HL-60 (cell line): ENCODE results near the gene BAD.

Experiments
- DNase-seq, 2 experiments: peaks; one replicate each; pipeline ENCODE4 v3.0.0-alpha.2; 2010 to 2020; ENCODE audit warnings: low read depth in 1 of 2, low spot score in 1 of 2
- H3K27ac ChIP-seq: fragments of 250-450 bp; sonication (Bioruptor Pico); replicated peaks from 2 replicates; pipeline ENCODE4 v1.5.1; 2020; ENCODE audit warnings: mild to moderate bottlenecking, moderate library complexity
- H3K27me3 ChIP-seq: fragments of 250-450 bp; sonication (Bioruptor Pico); 2 replicates; pipeline ENCODE4 v1.5.1; 2021; ENCODE audit warnings: mild to moderate bottlenecking, moderate library complexity; ENCODE audit not compliant: insufficient read depth, poor library complexity, severe bottlenecking
- H3K4me3 ChIP-seq: replicated peaks from 2 replicates; pipeline ENCODE4 v1.5.1; 2011; ENCODE audit warnings: mild to moderate bottlenecking, control low read depth, low read length; ENCODE audit not compliant: insufficient read depth
- GABPA ChIP-seq: IDR thresholded peaks from 2 replicates; pipeline ENCODE4 v1.6.1; 2012; ENCODE audit warnings: low read depth
- POLR2AphosphoS5 ChIP-seq: IDR thresholded peaks from 2 replicates; pipeline ENCODE4 v1.6.1; 2012; ENCODE audit warnings: low read depth
- SPI1 ChIP-seq: IDR thresholded peaks from 2 replicates; pipeline ENCODE4 v1.6.1; 2012; ENCODE audit warnings: low read depth, mild to moderate bottlenecking, borderline replicate concordance
- TF ChIP-seq, protein P1 (sequence below): IDR thresholded peaks from 2 replicates; pipeline ENCODE4 v1.6.1; 2012; ENCODE audit warnings: low read depth; ENCODE audit not compliant: insufficient replicate concordance
- TF ChIP-seq, protein P2 (sequence below): IDR thresholded peaks from one replicate; pipeline ENCODE4 v1.5.1; 2011; ENCODE audit warnings: low read length, control low read depth, inconsistent platforms; ENCODE audit not compliant: insufficient read depth

The BAD gene

DNA sequence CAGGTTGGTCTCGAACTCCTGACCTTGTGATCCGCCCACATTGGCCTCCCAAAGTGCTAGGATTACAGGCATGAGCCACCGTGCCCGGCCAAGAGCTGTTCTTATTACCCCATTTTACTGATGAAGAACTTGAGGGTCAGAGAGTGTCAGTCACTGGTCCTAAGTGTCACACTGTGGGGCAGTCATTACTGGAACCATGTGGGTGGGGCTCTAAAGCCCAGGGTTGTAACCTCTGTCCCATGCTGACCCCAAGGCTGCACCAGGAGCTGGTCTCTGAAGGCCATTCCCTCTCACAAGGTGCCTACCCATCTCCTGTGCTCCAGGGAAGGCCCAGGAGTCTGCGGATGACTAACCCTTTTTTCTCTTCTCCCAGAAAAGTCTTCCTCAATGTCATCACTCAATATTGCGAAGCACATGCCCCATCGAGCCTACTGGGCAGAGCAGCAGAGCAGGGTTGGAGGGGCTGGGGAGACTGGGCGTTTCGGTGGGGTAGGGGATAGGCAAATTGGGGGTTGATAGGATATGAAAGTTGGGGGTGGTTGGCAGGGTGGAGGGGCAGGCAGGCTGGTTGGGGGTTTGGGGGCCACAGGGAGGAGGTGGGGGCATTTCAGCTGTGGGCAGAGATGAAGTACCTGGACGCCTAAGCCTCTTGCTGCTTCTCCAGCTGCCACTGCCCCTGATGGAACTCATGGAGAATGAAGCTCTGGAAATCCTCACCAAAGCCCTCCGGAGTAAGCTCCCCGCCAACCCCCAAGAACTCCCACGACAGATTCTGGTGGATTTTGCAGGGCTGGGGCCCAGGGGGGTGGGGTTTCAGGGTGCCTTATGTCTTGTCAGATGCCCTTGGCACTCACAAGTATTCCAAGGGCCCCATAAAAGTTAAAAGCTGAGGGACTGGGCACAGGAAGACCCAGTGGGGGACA, 18.9 kb upstream of the BAD start:
- Histone ChIP-seq H3K27ac (no peak overlapping the region), H3K27me3 (peaks cover 25% of the 10 kb centered on the region), H3K4me3 (peak overlapping the region; percentile 47; the same call in 1 of the 2 replicates)
- DNase-seq = no peak
- TF ChIP-seq GABPA (no peak), SPI1 (no peak), POLR2AphosphoS5 (no peak)
- TF ChIP-seq, protein P1, sequence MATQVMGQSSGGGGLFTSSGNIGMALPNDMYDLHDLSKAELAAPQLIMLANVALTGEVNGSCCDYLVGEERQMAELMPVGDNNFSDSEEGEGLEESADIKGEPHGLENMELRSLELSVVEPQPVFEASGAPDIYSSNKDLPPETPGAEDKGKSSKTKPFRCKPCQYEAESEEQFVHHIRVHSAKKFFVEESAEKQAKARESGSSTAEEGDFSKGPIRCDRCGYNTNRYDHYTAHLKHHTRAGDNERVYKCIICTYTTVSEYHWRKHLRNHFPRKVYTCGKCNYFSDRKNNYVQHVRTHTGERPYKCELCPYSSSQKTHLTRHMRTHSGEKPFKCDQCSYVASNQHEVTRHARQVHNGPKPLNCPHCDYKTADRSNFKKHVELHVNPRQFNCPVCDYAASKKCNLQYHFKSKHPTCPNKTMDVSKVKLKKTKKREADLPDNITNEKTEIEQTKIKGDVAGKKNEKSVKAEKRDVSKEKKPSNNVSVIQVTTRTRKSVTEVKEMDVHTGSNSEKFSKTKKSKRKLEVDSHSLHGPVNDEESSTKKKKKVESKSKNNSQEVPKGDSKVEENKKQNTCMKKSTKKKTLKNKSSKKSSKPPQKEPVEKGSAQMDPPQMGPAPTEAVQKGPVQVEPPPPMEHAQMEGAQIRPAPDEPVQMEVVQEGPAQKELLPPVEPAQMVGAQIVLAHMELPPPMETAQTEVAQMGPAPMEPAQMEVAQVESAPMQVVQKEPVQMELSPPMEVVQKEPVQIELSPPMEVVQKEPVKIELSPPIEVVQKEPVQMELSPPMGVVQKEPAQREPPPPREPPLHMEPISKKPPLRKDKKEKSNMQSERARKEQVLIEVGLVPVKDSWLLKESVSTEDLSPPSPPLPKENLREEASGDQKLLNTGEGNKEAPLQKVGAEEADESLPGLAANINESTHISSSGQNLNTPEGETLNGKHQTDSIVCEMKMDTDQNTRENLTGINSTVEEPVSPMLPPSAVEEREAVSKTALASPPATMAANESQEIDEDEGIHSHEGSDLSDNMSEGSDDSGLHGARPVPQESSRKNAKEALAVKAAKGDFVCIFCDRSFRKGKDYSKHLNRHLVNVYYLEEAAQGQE = no peak

DNA sequence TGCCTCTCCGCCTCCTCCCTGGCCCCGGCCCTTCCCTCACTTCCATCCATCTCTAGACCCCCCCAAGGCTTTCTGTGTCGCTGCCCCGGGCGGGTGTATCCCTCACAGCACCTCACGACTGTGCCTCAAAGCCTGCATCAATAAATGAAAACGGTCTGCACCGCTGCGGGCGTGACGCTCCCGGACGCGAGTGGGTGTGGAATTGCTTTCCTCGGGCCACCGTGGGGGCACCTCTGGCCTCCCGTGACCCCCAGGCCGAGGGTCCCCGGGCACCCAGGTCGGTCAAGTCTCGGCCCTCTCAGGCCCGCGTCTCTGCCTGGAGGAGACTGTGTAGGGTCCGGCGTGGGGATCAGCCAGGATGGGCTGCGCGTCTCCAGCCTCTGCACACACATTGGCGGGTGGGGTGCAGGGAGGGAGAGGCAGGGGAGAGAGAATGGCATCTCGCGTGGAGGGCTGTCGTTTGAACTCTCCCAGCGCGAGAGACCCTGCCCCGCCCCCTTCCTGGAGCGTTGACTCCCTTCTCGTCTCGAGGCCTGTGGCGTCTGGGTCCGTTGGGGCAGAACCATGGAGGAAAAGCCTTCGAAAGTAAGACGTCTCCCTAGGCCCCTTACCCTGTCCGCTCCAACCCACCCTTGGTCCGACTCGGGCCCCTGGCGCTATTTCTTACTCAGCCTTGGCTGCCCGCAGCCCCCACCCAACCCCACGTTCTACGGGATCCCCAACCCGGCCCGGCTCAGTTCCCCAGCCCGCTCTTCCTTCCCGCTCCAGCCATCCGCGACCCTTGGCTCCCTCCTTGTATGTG, 15.6 kb upstream of the BAD start, which contains the start of gene CATSPERZ:
TSS of gene CATSPERZ (plus strand) at position 512 of the 802 bp plus-strand sequence. CDS start at position 565, 53 bp downstream.
- Histone ChIP-seq H3K27me3 (peaks cover 56% of the 10 kb centered on the region), H3K27ac (no peak within 1 kb of the TSS), H3K4me3 (peak within 1 kb of the TSS; percentile 16)
- TF ChIP-seq SPI1 = no peak
- TF ChIP-seq, protein P2, sequence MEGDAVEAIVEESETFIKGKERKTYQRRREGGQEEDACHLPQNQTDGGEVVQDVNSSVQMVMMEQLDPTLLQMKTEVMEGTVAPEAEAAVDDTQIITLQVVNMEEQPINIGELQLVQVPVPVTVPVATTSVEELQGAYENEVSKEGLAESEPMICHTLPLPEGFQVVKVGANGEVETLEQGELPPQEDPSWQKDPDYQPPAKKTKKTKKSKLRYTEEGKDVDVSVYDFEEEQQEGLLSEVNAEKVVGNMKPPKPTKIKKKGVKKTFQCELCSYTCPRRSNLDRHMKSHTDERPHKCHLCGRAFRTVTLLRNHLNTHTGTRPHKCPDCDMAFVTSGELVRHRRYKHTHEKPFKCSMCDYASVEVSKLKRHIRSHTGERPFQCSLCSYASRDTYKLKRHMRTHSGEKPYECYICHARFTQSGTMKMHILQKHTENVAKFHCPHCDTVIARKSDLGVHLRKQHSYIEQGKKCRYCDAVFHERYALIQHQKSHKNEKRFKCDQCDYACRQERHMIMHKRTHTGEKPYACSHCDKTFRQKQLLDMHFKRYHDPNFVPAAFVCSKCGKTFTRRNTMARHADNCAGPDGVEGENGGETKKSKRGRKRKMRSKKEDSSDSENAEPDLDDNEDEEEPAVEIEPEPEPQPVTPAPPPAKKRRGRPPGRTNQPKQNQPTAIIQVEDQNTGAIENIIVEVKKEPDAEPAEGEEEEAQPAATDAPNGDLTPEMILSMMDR = no peak
- TF ChIP-seq, protein P1 = no peak
- TF ChIP-seq GABPA = no peak
- TF ChIP-seq POLR2AphosphoS5 = no peak
- DNase-seq = no peak

DNA sequence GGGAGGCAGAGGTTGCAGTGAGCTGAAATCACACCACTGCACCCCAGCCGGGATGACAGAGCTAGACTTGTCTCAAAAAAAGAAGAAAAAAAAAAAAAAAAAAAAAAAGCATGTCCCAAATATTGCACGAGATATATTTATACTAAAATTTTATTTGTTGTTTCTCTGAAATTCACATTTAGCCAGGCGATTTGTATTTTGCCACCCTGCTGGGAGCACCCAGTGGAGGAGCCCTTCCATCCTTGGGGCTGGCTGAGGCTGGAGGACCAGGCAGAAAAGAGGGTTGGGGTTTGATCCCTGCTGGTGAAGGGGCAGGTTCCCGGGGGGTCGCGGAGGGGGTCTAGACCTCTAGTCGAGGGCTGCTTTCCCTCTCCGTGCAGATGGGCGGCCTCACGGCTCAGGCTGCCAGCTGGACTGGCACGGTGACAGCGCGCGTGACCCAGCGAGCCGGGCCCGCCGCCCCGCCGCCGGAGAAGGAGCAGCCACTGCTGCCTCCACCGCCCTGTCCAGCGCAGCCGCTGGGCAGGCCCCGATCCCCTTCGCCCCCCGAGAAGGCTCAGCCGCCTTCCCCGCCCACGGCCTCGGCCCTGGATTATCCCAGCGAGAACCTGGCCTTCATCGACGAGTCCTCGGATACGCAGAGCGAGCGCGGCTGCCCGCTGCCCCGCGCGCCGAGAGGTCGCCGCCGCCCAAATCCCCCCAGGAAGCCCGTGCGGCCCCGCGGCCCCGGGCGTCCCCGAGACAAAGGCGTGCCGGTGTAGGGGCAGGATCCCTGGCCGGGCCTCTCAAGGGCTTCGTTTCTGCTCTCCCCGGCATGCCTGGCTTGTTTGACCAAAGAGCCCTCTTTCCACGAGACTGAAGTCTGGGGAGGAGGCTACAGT, 14.7 kb upstream of the BAD start:
- H3K27me3 ChIP-seq = peaks cover 61% of the 10 kb centered on the region
- H3K4me3 ChIP-seq = no peak overlapping the region
- no peak for DNase-seq
- TF ChIP-seq POLR2AphosphoS5 (no peak), GABPA (no peak), SPI1 (no peak)
- TF ChIP-seq, protein P1 = no peak
- TF ChIP-seq, protein P2 = no peak
- no peak overlapping the region for H3K27ac ChIP-seq
